SK-N-MC (cell line): Measurements from ENCODE around the gene RC3H2.
"Not testable (repeated sequence)": the region's sequence is repeated elsewhere in the genome, so short reads cannot be mapped to it uniquely, and the experiment has no call there.

ENCODE experiments used
- DNase-seq: peaks from one replicate; pipeline ENCODE4 v3.0.0-alpha.2; 2011; ENCODE audit warnings: low read depth, low spot score
- H3K27ac ChIP-seq: fragments of 200-600 bp; sonication (generic); 2 replicates; pipeline ENCODE4 v1.5.1; 2016; ENCODE audit warnings: mixed run types
- H3K36me3 ChIP-seq: fragments of 200-600 bp; sonication (generic); 2 replicates; pipeline ENCODE4 v1.6.1; 2017; ENCODE audit warnings: antibody characterized with exemption, low read length, mixed read lengths; ENCODE audit not compliant: insufficient read depth
- H3K4me3 ChIP-seq: fragments of 200-600 bp; sonication (generic); 2 replicates; pipeline ENCODE4 v1.5.1; 2016
- H3K9ac ChIP-seq: fragments of 200-600 bp; sonication (generic); 2 replicates; pipeline ENCODE4 v1.8.0; 2017; ENCODE audit warnings: mixed run types, mixed read lengths; ENCODE audit not compliant: insufficient read length
- H3K9me3 ChIP-seq: fragments of 200-600 bp; sonication (generic); 2 replicates; pipeline ENCODE4 v1.6.1; 2017; ENCODE audit warnings: low read depth, mild to moderate bottlenecking, antibody characterized with exemption, low read length, moderate library complexity, mixed read lengths
- EZH2 ChIP-seq: fragments of 200-600 bp; sonication (generic); IDR thresholded peaks from one replicate; pipeline ENCODE4 v1.6.1; 2017; ENCODE audit warnings: antibody characterized with exemption
- FOXP2 ChIP-seq: optimal IDR thresholded peaks from 2 replicates; pipeline ENCODE3; 2011; ENCODE audit warnings: mild to moderate bottlenecking, moderate library complexity; ENCODE audit not compliant: insufficient read depth; ENCODE audit errors: extremely low read length, control extremely low read depth
- POLR2AphosphoS5 ChIP-seq: IDR thresholded peaks from 2 replicates; pipeline ENCODE4 v1.6.1; 2012; ENCODE audit warnings: mild to moderate bottlenecking, low read depth, low read length, borderline replicate concordance

Gene RC3H2

DNA sequence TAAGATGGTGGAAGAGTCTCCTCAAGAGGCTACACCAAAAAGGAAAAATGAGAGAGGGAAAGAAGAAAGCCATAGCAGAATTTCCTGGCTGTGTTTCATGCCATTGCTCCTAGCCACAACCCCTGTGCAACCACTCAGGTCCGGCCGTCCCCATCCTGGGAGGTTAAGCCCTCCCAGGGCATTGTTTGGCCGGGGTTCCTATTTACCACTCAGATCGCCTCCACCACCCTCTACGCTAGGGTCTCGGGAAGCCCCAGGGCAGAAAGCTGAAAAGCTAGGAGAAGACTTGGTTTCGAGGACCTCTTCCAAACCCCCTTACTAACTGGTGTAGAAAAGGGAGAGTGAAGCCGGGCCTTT, 715 bp downstream of the RC3H2 start:
- Histone ChIP-seq H3K9ac (peak overlapping the region; percentile 85), H3K27ac (peak overlapping the region; percentile 81), H3K36me3 (peaks cover 6% of the 10 kb centered on the region), H3K9me3 (no peaks in the 10 kb centered on the region), H3K4me3 (peak overlapping the region; percentile 78)
- no peak for TF ChIP-seq POLR2AphosphoS5
- TF ChIP-seq EZH2, result no peak
- no peak for TF ChIP-seq FOXP2
- no peak for DNase-seq

DNA sequence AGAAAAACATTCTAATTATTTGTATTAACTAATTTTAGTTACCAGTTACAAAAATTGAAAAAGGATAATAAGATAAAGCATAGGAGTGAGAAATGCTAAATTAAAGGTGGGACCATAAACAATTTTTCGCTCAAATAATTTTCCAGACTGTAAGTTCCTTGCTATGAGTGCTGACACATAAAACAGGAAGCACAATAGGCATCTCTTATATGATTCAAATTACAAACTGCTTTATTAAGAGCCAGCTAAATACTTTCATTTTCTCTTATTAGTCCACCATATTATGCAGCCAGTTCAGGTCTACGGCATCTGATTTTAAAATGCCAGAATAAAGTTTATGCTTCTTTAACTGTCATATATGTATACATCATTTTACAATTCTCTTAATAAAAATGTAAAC, 4.4 kb downstream of the RC3H2 start:
- Histone ChIP-seq H3K9me3 (no peaks in the 10 kb centered on the region), H3K4me3 (peak overlapping the region; percentile 46), H3K27ac (peak overlapping the region; percentile 38; the same call in 1 of the 2 replicates)

DNA sequence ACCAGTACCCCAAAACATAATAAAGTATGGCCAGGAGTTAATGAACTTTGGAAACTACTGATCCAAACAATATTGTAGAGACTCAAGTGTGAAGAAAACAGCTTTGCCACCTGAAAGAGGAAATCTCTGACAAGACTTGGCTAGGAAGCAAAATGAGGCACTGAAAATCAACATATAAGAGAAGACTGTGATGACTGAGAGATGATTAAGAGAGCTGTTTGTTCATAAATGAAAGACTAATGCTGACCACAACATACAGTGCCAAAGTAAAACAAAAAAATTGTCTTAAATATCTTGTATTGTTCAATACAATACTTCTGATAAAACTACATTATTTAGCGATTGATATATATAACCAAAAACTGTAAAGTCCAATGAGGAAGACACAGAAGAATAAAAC, 7.2 kb downstream of the RC3H2 start:
- no peak for DNase-seq
- Histone ChIP-seq H3K36me3 (peaks cover 57% of the 10 kb centered on the region), H3K9ac (no peak overlapping the region), H3K9me3 (no peaks in the 10 kb centered on the region), H3K27ac (peak overlapping the region; percentile 33), H3K4me3 (no peak overlapping the region)
- TF ChIP-seq EZH2 (no peak), FOXP2 (no peak), POLR2AphosphoS5 (no peak)

More for the DNA sequence above, 4.4 kb downstream of the RC3H2 start:
- Histone ChIP-seq H3K9ac (peak overlapping the region; percentile 24), H3K36me3 (peaks cover 31% of the 10 kb centered on the region)
- TF ChIP-seq EZH2 (no peak), POLR2AphosphoS5 (no peak), FOXP2 (no peak)
- no peak for DNase-seq

DNA sequence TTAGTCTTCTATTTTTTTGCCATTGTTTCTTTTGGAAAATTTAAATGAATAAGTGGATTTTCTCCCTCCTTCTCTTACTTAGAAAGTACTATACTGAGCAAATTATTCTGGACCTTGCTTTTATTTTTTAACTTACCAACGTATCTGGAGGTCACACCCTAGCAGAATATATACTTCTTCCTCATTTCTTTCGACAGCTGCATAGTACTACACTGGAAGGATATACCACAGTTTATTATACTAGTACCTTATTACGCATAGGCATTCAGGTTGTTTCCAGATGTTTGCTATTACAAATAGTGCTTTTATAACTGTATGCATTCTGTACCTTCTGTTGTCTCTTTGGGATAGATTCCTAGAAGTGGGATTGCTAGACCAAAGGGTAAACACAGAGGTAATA, 16.7 kb downstream of the RC3H2 start:
- Histone ChIP-seq H3K9me3 (no peaks in the 10 kb centered on the region), H3K27ac (no peak overlapping the region), H3K4me3 (no peak overlapping the region), H3K9ac (no peak overlapping the region), H3K36me3 (peaks cover 80% of the 10 kb centered on the region)
- TF ChIP-seq EZH2 (no peak), POLR2AphosphoS5 (no peak), FOXP2 (no peak)
- no peak for DNase-seq

DNA sequence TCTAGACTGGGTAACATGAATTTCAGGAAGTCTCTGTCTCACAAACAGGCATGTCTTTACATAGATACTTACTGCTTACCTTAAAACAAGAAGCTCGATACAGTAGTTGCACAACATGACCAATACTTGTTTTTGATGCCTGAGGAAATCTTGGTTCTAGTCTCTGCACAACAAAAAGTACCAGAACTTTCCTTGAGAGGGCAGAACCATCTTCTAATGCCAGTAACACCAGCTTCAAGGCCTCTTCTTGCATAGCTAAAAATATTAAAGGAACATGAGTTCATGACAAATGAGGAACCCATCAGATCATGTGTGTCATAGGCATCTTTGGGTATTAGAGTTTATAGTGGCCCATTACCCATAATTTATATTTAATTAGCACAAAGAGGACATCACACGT, 22.0 kb downstream of the RC3H2 start:
- Histone ChIP-seq H3K4me3 (no peak overlapping the region), H3K9me3 (no peaks in the 10 kb centered on the region), H3K36me3 (peaks cover 82% of the 10 kb centered on the region), H3K27ac (no peak overlapping the region), H3K9ac (no peak overlapping the region)
- no peak for DNase-seq
- TF ChIP-seq FOXP2, result no peak
- no peak for TF ChIP-seq POLR2AphosphoS5
- no peak for TF ChIP-seq EZH2

DNA sequence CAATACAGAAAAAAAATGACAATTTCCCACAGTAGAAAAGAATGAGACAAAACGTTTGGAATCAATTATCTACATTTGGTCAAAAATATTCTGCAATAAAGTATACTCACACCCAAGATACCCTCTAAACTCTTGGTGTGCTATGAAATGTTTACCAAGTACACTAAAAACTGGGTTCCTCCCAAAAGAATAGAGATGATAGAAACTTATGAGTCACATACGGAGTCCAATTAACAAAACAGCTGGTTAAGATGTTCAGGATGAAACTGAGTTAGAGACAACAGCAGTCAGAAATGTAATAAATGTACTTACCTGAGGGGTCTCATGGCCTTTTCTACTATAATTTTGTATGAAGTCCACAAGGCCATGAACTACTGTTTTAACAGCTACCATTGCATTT, 25.7 kb downstream of the RC3H2 start:
- Histone ChIP-seq H3K36me3 (peaks cover 87% of the 10 kb centered on the region), H3K27ac (no peak overlapping the region), H3K9ac (no peak overlapping the region), H3K4me3 (no peak overlapping the region), H3K9me3 (no peaks in the 10 kb centered on the region)
- TF ChIP-seq POLR2AphosphoS5, result no peak
- TF ChIP-seq EZH2, result no peak
- no peak for TF ChIP-seq FOXP2
- DNase-seq, result no peak

DNA sequence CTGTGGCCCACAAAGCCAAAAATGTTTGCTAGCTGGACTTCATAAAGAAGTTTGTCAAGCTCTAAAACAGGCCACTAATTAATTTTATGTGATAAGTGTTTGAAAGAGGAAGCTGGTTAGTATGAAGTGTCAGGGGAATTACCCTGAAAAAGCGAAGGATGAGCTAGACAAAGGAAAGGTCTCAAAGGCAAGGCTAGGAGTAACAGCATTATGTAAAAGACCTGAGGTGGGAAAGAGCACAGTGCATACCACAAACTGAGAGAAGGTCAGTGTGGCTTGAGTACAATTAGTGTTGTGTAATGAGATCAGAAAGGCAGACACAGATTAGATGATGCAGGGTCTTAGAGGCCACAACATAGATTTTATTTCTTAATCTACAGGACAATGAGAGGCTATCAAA, 29.6 kb downstream of the RC3H2 start:
- DNase-seq, result no peak
- no peak overlapping the region for H3K4me3 ChIP-seq
- no peak for TF ChIP-seq FOXP2
- no peak for TF ChIP-seq EZH2
- no peak for TF ChIP-seq POLR2AphosphoS5
- H3K36me3 ChIP-seq, result peaks cover 61% of the 10 kb centered on the region
- H3K9ac ChIP-seq, result no peak overlapping the region
- no peak overlapping the region for H3K27ac ChIP-seq
- H3K9me3 ChIP-seq, result no peaks in the 10 kb centered on the region

DNA sequence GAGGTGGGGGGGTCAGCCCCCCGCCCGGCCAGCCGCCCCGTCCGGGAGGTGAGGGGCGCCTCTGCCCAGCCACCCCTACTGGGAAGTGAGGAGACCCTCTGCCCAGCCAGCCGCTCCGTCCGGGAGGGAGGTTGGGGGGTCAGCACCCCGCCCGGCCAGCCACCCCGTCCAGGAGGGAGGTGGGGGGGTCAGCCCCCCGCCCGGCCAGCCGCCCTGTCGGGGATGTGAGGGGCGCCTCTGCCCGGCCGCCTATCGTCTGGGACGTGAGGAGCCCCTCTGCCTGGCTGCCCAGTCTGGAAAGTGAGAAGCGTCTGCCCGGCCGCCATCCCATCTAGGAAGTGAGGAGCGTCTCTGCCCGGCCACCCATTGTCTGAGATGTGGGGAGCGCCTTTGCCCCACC, 37.9 kb downstream of the RC3H2 start:
- not testable (repeated sequence) for H3K4me3 ChIP-seq, H3K27ac ChIP-seq, H3K9ac ChIP-seq, DNase-seq, H3K9me3 ChIP-seq
- peaks cover 23% of the 10 kb centered on the region for H3K36me3 ChIP-seq

DNA sequence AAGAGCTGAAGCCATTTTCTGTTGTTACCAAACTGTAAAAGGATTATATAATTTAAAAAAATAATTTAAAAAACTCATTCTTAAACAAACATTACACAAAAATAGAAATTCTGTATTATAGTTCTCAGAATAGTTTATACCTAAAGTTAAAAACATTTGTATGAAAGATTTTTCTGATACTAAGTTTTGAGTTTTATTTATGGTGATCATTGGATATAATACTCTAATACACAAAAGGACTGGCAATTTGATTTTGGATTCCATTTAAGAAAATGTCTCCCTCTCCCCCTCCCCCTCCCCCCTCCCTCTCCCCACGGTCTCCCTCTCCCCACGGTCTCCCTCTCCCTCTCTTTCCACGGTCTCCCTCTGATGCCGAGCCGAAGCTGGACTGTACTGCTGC, 39.1 kb downstream of the RC3H2 start:
- Histone ChIP-seq H3K9me3 (no peaks in the 10 kb centered on the region), H3K27ac (no peak overlapping the region), H3K36me3 (peaks cover 23% of the 10 kb centered on the region), H3K4me3 (no peak overlapping the region), H3K9ac (no peak overlapping the region)
- DNase-seq, result no peak
- TF ChIP-seq EZH2, result no peak
- no peak for TF ChIP-seq POLR2AphosphoS5
- no peak for TF ChIP-seq FOXP2

DNA sequence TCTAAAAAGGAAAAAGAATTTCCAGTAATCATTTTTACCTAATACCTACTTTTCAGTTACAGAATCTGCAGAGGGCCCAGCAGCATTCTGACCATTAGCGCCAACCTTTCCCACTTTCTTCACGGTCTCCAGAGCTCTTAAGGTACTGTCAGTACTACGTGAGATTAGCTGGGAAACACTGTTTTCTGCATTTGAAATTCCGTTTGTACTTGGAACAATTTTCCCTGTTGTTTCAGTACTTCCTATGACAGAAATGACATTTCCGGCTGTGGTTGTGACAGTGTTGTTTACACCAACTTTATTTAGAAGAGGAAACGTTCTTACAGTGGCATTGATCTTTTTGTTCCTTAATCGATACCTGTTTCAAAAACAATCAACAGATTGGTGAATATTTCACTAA, 39.9 kb downstream of the RC3H2 start:
- no peaks in the 10 kb centered on the region for H3K9me3 ChIP-seq
- H3K27ac ChIP-seq, result no peak overlapping the region
- H3K9ac ChIP-seq, result no peak overlapping the region
- TF ChIP-seq FOXP2 (no peak), EZH2 (no peak), POLR2AphosphoS5 (no peak)
- no peak overlapping the region for H3K4me3 ChIP-seq
- DNase-seq, result no peak
- H3K36me3 ChIP-seq, result peaks cover 29% of the 10 kb centered on the region
